DND-41 (cell line): Measurements from ENCODE around the gene SIN3A.

Experiments
- CTCF ChIP-seq: IDR thresholded peaks from 2 replicates; pipeline ENCODE4 v1.5.1; 2012; ENCODE audit warnings: borderline replicate concordance, low read length, moderate library complexity, mild to moderate bottlenecking; ENCODE audit not compliant: poor library complexity, severe bottlenecking; ENCODE audit errors: extremely low read depth
- EZH2 ChIP-seq: IDR thresholded peaks from 3 replicates; pipeline ENCODE4 v1.6.1; 2012; ENCODE audit warnings: borderline replicate concordance, low read depth, mild to moderate bottlenecking, moderate library complexity, low read length, inconsistent platforms; ENCODE audit not compliant: severe bottlenecking

- no peak for TF ChIP-seq CTCF
- no peak for TF ChIP-seq EZH2
These were observed 82.7 kb downstream of the SIN3A start for GRCh38 chr15:75368689-75369239.
